Stomach (tissue), 9 donors: ENCODE data around the gene DUSP7. TPM values are rescaled to one million over a fixed set of nuclear protein-coding genes. Genes with fewer than 3 reads are reported as not detected.
A peak's percentile ranks its signal among the peaks of the same experiment; 100 is the strongest.

Source experiments
- DNase-seq, 2 donors: peaks; one replicate each; pipeline versions ENCODE4 v3.0.0 to v3.0.0-alpha.2; 2013 to 2019
- H3K27ac ChIP-seq, 5 donors: fragments of 200-600 bp in 4 of 5; sonication (generic) in 4 of 5; one replicate each; pipeline ENCODE4 v1.5.1; 2013 to 2019; ENCODE audit warnings: mild to moderate bottlenecking in 1 of 5, moderate library complexity in 1 of 5
- H3K27me3 ChIP-seq, 3 donors: fragments of 200-600 bp; sonication (generic); one replicate each; pipeline ENCODE4 v1.5.1; 2017 to 2019; ENCODE audit warnings: mixed run types in 1 of 3
- H3K36me3 ChIP-seq, 4 donors: fragments of 200-600 bp; sonication (generic); 1 replicate in 3 of 4; 2 replicates in 1 of 4; pipeline ENCODE4 v1.5.1; 2016 to 2019
- H3K4me1 ChIP-seq, 4 donors: fragments of 200-600 bp; sonication (generic); one replicate each; pipeline ENCODE4 v1.5.1; 2016 to 2019
- H3K4me3 ChIP-seq, 4 donors: fragments of 200-600 bp; sonication (generic) in 3 of 4; one replicate each; pipeline ENCODE4 v1.5.1; 2016 to 2019; ENCODE audit warnings: mild to moderate bottlenecking in 1 of 4
- H3K9me3 ChIP-seq, 4 donors: fragments of 200-600 bp; sonication (generic); one replicate each; pipeline ENCODE4 v1.5.1; 2016 to 2019
- EP300 ChIP-seq: sonication (generic); formaldehyde crosslinking; IDR thresholded peaks from one replicate; pipeline ENCODE4 v1.6.1; 2017; ENCODE audit warnings: antibody characterized with exemption
- POLR2A ChIP-seq, 4 donors: fragments of 450-650 bp; IDR thresholded peaks; one replicate each; pipeline ENCODE4 v1.6.1; 2016; ENCODE audit warnings: antibody characterized with exemption in 4 of 4, control low read depth in 2 of 4, mild to moderate bottlenecking in 1 of 4, moderate library complexity in 1 of 4
- POLR2AphosphoS5 ChIP-seq, 3 donors: sonication (generic); formaldehyde crosslinking; IDR thresholded peaks; one replicate each; pipeline ENCODE4 v1.6.1; 2016; ENCODE audit warnings: antibody characterized with exemption in 3 of 3
- WGBS, 5 donors: extraction: QIAGEN DNeasy Blood & Tissue Kit in 3 of 5; methylation state at CpG; one replicate each; pipeline versions ENCODE4 v1.1.5 to v1.1.7; 2013 to 2018; 5-methylcytosine and 5-hydroxymethylcytosine counted together
- intact Hi-C: fragments of 100-400 bp; cut with DNase I; formaldehyde crosslinking; loops from one replicate; pipeline ENCODE4 v1.15.1; 2023; ENCODE audit warnings: low total_unique reads
- polyA plus RNA-seq, 3 donors: library from polyadenylated mRNA; stranded (reverse); fragments of 200-250 nt; gene quantifications; one replicate each; pipeline ENCODE4 v1.2.3, GENCODE V29; 2013
- total RNA-seq, 5 donors: library from RNA; depleted of rRNA; stranded (reverse); fragments of >200 nt; gene quantifications; one replicate each; pipeline versions ENCODE4 v1.1.0 to v1.2.3, GENCODE V29; 2014 to 2016
- TF ChIP-seq, protein P1 (sequence below), 7 experiments: fragments of 450-650 bp in 4 of 7; fragments of 200-600 bp in 3 of 7; sonication (generic) in 3 of 7; IDR thresholded peaks; one replicate each; pipeline ENCODE4 v1.5.1; 2016 to 2019; ENCODE audit warnings: antibody characterized with exemption in 7 of 7, control low read depth in 2 of 7, mild to moderate bottlenecking in 1 of 7
- donor health status: healthy with polysubstance abuse.
- donor health status: Bipolar disorder and iron deficiency.
- donor health status: healthy.

DUSP7 gene
- total and polyA plus RNA-seq, 8 donors, result 0.58 to 23.7 (median 5.0) TPM

GRCh38 chr3:52070724-52071621 is 14.6 kb upstream of the DUSP7 start:
- peak overlapping the region in 4 of 5 donors; percentile 16 to 71 (median 53) for H3K27ac ChIP-seq
- peaks cover 0 to 17% (median 6%) of the 10 kb centered on the region in 4 donors for H3K4me1 ChIP-seq
- H3K9me3 ChIP-seq, result no peaks in the 10 kb centered on the region
- DNase-seq, result no peak
- H3K27me3 ChIP-seq, result no peaks in the 10 kb centered on the region
- no peaks in the 10 kb centered on the region for H3K36me3 ChIP-seq
- no peak overlapping the region for H3K4me3 ChIP-seq
- TF ChIP-seq, protein P1, sequence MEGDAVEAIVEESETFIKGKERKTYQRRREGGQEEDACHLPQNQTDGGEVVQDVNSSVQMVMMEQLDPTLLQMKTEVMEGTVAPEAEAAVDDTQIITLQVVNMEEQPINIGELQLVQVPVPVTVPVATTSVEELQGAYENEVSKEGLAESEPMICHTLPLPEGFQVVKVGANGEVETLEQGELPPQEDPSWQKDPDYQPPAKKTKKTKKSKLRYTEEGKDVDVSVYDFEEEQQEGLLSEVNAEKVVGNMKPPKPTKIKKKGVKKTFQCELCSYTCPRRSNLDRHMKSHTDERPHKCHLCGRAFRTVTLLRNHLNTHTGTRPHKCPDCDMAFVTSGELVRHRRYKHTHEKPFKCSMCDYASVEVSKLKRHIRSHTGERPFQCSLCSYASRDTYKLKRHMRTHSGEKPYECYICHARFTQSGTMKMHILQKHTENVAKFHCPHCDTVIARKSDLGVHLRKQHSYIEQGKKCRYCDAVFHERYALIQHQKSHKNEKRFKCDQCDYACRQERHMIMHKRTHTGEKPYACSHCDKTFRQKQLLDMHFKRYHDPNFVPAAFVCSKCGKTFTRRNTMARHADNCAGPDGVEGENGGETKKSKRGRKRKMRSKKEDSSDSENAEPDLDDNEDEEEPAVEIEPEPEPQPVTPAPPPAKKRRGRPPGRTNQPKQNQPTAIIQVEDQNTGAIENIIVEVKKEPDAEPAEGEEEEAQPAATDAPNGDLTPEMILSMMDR (IDR thresholded peaks at IDR 0.05), result no peak
- TF ChIP-seq POLR2A (IDR thresholded peaks at IDR 0.05) (no peak), EP300 (no peak), POLR2AphosphoS5 (IDR thresholded peaks at IDR 0.05) (peak in 1 of 3 donors; percentile 1)
- intact Hi-C loops, result no loop called here
- WGBS, 5 donors, result 71 to 82% (median 77%) methylated on average over 16 to 22 of the region's 22 CpGs

- Histone ChIP-seq H3K9me3 (no peaks in the 10 kb centered on the region), H3K4me3 (no peak overlapping the region), H3K27me3 (no peaks in the 10 kb centered on the region), H3K4me1 (peaks cover 0 to 23% (median 9%) of the 10 kb centered on the region in 4 donors), H3K36me3 (no peaks in the 10 kb centered on the region), H3K27ac (peak overlapping the region in 2 of 5 donors; percentile 59 to 71)
- intact Hi-C loops, result no loop called here
- no peak for TF ChIP-seq EP300
- TF ChIP-seq, protein P1 (IDR thresholded peaks at IDR 0.05), result no peak
- WGBS, 5 donors, result 84 to 95% (median 94%) methylated on average over 3 to 4 of the region's 4 CpGs
- no peak for DNase-seq
These were observed 13.5 kb upstream of the DUSP7 start for GRCh38 chr3:52069855-52070254.

DNA sequence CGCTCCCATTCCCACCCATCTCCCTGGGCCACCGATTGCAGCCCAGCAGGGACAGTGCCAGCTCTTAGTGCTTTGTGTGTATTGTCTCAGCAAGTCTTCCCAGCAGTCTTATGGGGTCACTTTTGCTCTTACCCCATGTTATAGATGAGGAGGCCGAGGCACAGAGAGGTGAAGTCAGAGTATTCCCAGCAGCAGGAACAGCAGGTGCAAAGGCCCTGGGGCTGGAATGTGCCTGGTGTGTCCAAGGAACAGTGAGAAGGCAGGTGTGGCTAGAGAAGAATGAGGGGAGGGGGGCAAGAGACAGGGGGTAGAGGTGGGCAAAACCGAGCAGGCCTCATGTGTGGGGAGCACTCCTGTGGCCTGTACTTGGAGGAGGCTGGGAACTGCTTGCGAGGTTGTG is 12.8 kb upstream of the DUSP7 start:
- TF ChIP-seq, protein P1 (IDR thresholded peaks at IDR 0.05), result no peak
- TF ChIP-seq EP300 (no peak), POLR2AphosphoS5 (IDR thresholded peaks at IDR 0.05) (no peak), POLR2A (IDR thresholded peaks at IDR 0.05) (no peak)
- DNase-seq, result no peak
- 93 to 98% (median 95%) methylated on average over 5 of the region's 5 CpGs for WGBS, 5 donors
- intact Hi-C loops, result no loop called here
- peaks cover 0 to 23% (median 9%) of the 10 kb centered on the region in 4 donors for H3K4me1 ChIP-seq
- H3K36me3 ChIP-seq, result no peaks in the 10 kb centered on the region
- H3K27me3 ChIP-seq, result no peaks in the 10 kb centered on the region
- H3K9me3 ChIP-seq, result no peaks in the 10 kb centered on the region
- H3K27ac ChIP-seq, result no peak overlapping the region
- H3K4me3 ChIP-seq, result no peak overlapping the region

DNA sequence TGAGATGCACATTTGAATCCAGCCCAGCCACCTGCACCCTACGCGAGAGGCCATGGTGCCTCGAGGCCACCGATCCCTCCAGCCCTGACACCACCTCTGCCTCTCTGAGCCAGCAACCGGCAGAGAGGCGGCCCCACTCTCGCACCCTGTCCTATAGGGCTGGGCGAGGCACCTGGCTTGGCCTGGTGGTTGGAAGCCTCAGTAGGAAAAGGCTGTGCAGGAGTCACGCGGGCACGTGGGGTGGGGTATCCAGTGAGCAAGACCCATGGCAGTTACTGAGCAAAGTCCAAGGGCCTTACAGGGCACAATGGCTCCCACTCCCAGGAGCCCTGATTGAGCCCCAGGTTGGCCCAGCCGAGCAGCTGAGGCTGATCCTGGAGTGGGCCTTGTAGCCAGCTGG is 12.4 kb upstream of the DUSP7 start:
- no peak overlapping the region for H3K4me3 ChIP-seq
- WGBS, 5 donors, result 76 to 93% (median 82%) methylated on average over 8 to 12 of the region's 12 CpGs
- H3K36me3 ChIP-seq, result no peaks in the 10 kb centered on the region
- H3K4me1 ChIP-seq, result peaks cover 0 to 23% (median 9%) of the 10 kb centered on the region in 4 donors
- intact Hi-C loops, result no loop called here
- TF ChIP-seq EP300, result no peak
- no peaks in the 10 kb centered on the region for H3K9me3 ChIP-seq
- DNase-seq, result no peak
- no peak overlapping the region for H3K27ac ChIP-seq
- H3K27me3 ChIP-seq, result no peaks in the 10 kb centered on the region

DNA sequence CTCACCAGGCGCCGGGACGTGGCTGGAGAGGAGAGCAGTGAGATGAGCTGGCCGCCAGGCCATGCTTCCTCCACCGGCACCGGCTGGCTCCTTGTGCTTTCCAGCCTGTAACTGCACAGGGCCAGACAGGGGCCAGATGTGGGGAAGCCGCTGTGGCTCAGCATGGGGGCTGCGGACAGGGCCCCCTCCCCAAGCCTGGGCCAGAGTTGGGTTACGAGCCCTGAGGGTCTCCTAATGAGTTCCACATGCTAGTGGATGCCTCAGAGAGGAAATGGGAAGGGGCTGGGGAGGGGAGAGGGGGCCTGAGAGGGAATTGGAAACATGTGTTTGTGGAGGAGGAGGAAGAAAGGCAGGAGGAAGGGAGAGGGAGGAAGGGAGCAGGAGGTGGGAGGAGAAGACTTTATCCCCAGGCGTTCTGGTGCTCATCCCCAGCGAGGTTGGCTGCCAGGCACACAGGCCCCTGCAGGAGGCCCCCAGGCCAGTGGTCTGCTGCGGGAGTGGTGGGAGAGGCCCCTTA is 11.7 kb upstream of the DUSP7 start:
- TF ChIP-seq POLR2A (IDR thresholded peaks at IDR 0.05) (no peak), POLR2AphosphoS5 (IDR thresholded peaks at IDR 0.05) (no peak), EP300 (no peak)
- TF ChIP-seq, protein P1 (IDR thresholded peaks at IDR 0.05), result no peak
- Histone ChIP-seq H3K36me3 (no peaks in the 10 kb centered on the region), H3K9me3 (no peaks in the 10 kb centered on the region), H3K27me3 (no peaks in the 10 kb centered on the region), H3K27ac (no peak overlapping the region), H3K4me1 (peaks cover 0 to 23% (median 9%) of the 10 kb centered on the region in 4 donors), H3K4me3 (no peak overlapping the region)
- DNase-seq, result peak in 1 of 2 donors; percentile 88
- intact Hi-C loops, result no loop called here
- WGBS, 5 donors, result 79 to 94% (median 86%) methylated on average over 12 of the region's 12 CpGs
